Type B pancreatic cell (in vitro differentiated cells): ENCODE results near the gene CAPN15. TPM values are rescaled to one million over a fixed set of nuclear protein-coding genes. Genes with fewer than 3 reads are reported as not detected.
A peak's percentile ranks its signal among the peaks of the same experiment; 100 is the strongest.

Experiments
- DNase-seq: peaks from one replicate; pipeline ENCODE4 v3.0.0; 2021; ENCODE audit warnings: mixed read lengths; ENCODE audit not compliant: unreplicated experiment; ENCODE audit errors: extremely low spot score
- H3K27ac Mint-ChIP-seq: 2 replicates; pipeline ENCODE4 v1.8.0; 2021; ENCODE audit warnings: mild to moderate bottlenecking, mixed read lengths
- H3K27me3 Mint-ChIP-seq: 2 replicates; pipeline ENCODE4 v1.8.0; 2021; ENCODE audit warnings: mixed read lengths
- H3K36me3 Mint-ChIP-seq: 2 replicates; pipeline ENCODE4 v1.8.0; 2021; ENCODE audit warnings: mixed read lengths
- H3K4me1 Mint-ChIP-seq: one replicate; pipeline ENCODE4 v1.8.0; 2021; ENCODE audit warnings: mixed read lengths; ENCODE audit not compliant: unreplicated experiment
- H3K4me3 Mint-ChIP-seq: 2 replicates; pipeline ENCODE4 v1.8.0; 2021; ENCODE audit warnings: mild to moderate bottlenecking, mixed read lengths
- H3K9me3 Mint-ChIP-seq: 2 replicates; pipeline ENCODE4 v1.8.0; 2021; ENCODE audit warnings: mixed read lengths
- CTCF ChIP-seq: fragments of 200-600 bp; sonication (generic); conservative IDR thresholded peaks from 2 replicates; pipeline ENCODE4 v1.5.0; 2021; ENCODE audit warnings: antibody characterized with exemption, mild to moderate bottlenecking
- total RNA-seq: library from RNA; stranded (reverse); gene quantifications from 2 replicates; pipeline ENCODE4 v1.2.1, GENCODE V29; 2021; ENCODE audit warnings: low replicate concordance

Gene CAPN15
- total RNA-seq, 1 donor from 2014 or later, result 52.3 TPM

- no peak for DNase-seq
- H3K27ac Mint-ChIP-seq, result no peak overlapping the region
These were observed 2.8 kb downstream of the CAPN15 start for GRCh38 chr16:530111-530817.

DNA sequence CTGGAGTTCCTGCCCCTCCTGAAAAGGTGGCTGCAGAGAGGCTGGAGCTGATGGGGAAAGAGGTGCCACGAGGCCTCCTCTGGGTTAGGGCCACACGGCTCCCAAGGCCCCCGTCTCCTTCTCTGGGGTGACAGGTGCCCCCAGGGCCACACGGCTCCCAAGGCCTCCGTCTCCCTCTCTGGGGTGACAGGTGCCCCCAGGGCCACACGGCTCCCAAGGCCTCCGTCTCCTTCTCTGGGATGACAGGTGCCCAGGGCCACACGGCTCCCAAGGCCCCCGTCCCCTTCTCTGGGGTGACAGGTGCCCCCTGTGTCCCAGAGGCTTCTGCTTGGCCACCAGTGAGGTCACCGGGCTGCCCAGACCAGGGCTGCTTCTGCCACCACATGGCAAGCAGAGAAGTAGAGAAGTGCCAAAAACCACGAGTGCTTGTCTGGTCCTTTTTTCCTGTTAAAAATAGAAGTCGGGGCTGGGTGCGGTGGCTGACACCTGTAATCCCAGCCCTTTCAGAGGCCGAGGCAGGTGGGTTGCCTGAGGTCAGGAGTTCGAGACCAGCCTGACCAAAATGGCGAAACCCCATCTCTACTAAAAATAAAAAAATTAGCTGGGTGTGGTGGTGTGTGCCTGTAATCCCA is 4.1 kb downstream of the CAPN15 start:
- no peak overlapping the region for H3K27ac Mint-ChIP-seq
- H3K27me3 Mint-ChIP-seq, result no peaks in the 10 kb centered on the region
- no peak for DNase-seq
- no peaks in the 10 kb centered on the region for H3K36me3 Mint-ChIP-seq
- no peak overlapping the region for H3K4me3 Mint-ChIP-seq
- no peak for TF ChIP-seq CTCF
- H3K9me3 Mint-ChIP-seq, result no peaks in the 10 kb centered on the region
- H3K4me1 Mint-ChIP-seq, result peaks cover 1% of the 10 kb centered on the region

More at GRCh38 chr16:530111-530817, 2.8 kb downstream of the CAPN15 start:
- H3K4me1 Mint-ChIP-seq, result peaks cover 4% of the 10 kb centered on the region
- no peaks in the 10 kb centered on the region for H3K9me3 Mint-ChIP-seq
- no peaks in the 10 kb centered on the region for H3K27me3 Mint-ChIP-seq
- no peak for TF ChIP-seq CTCF
- H3K36me3 Mint-ChIP-seq, result no peaks in the 10 kb centered on the region
- peak overlapping the region; percentile 90 for H3K4me3 Mint-ChIP-seq

GRCh38 chr16:533391-534123 is 6.0 kb downstream of the CAPN15 start:
- Mint-ChIP-seq H3K4me1 (no peaks in the 10 kb centered on the region), H3K27ac (peak overlapping the region; percentile 70), H3K36me3 (no peaks in the 10 kb centered on the region), H3K4me3 (no peak overlapping the region), H3K27me3 (no peaks in the 10 kb centered on the region), H3K9me3 (no peaks in the 10 kb centered on the region)
- DNase-seq, result no peak
- TF ChIP-seq CTCF, result no peak

DNA sequence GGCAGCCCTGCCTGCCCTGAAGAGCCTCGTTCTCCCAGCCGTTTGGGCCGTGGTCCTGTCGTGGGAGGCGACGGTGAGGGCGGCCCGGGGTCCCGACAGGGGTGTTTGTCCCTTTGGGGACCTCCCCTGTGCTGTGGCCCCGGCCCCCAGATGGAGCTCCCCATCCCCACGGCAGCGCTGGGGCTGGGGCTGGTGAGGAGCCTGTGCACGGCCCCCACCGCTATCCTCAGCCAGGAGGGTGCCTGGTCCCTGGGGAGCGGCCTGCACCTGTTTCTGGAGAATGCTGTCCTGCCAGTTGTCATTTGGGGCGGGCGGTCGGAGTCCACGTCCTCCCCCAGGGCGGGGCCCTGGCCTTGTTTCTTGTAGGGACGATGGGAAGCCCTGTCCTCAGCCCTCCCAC is 6.6 kb downstream of the CAPN15 start:
- TF ChIP-seq CTCF, result no peak
- Mint-ChIP-seq H3K36me3 (no peaks in the 10 kb centered on the region), H3K4me3 (no peak overlapping the region), H3K27me3 (no peaks in the 10 kb centered on the region), H3K4me1 (no peaks in the 10 kb centered on the region), H3K9me3 (no peaks in the 10 kb centered on the region), H3K27ac (peak overlapping the region; percentile 75)
- DNase-seq, result no peak

GRCh38 chr16:534856-535445 is 7.4 kb downstream of the CAPN15 start:
- Mint-ChIP-seq H3K27me3 (no peaks in the 10 kb centered on the region), H3K36me3 (no peaks in the 10 kb centered on the region), H3K9me3 (no peaks in the 10 kb centered on the region), H3K4me1 (no peaks in the 10 kb centered on the region), H3K4me3 (no peak overlapping the region), H3K27ac (peak overlapping the region; percentile 75)
- TF ChIP-seq CTCF, result no peak
- DNase-seq, result no peak
